H9 (cell line): ENCODE data around the gene TNK2. TPM values are rescaled to one million over a fixed set of nuclear protein-coding genes. Genes with fewer than 3 reads are reported as not detected.

Source experiments
- DNase-seq: peaks from one replicate; pipeline ENCODE4 v3.0.0-alpha.2; 2017
- H2AFZ ChIP-seq: one replicate; pipeline ENCODE4 v1.6.1; 2013; ENCODE audit warnings: mild to moderate bottlenecking, low read length, control low read depth, moderate library complexity
- H2AK5ac ChIP-seq: 2 replicates; pipeline ENCODE4 v1.6.1; 2013; ENCODE audit warnings: low read length, control low read depth, mixed read lengths; ENCODE audit not compliant: insufficient read length
- H2BK120ac ChIP-seq: one replicate; pipeline ENCODE4 v1.6.1; 2013; ENCODE audit warnings: low read depth, mild to moderate bottlenecking, low read length, control low read depth, inconsistent platforms; ENCODE audit not compliant: poor library complexity, severe bottlenecking
- H2BK12ac ChIP-seq: 2 replicates; pipeline ENCODE4 v1.6.1; 2013; ENCODE audit warnings: low read length, control low read depth, mixed read lengths, low read depth; ENCODE audit not compliant: insufficient read length
- H2BK15ac ChIP-seq: 2 replicates; pipeline ENCODE4 v1.6.1; 2013; ENCODE audit warnings: low read depth, low read length, control low read depth
- H2BK20ac ChIP-seq: one replicate; pipeline ENCODE4 v1.6.1; 2013; ENCODE audit warnings: low read depth, mild to moderate bottlenecking, low read length, control low read depth, inconsistent platforms; ENCODE audit not compliant: poor library complexity, severe bottlenecking
- H2BK5ac ChIP-seq: 2 replicates; pipeline ENCODE4 v1.6.1; 2013; ENCODE audit warnings: low read length, control low read depth, mixed read lengths; ENCODE audit not compliant: insufficient read length
- H3K14ac ChIP-seq: 2 replicates; pipeline ENCODE4 v1.6.1; 2013; ENCODE audit warnings: low read length, control low read depth; ENCODE audit not compliant: insufficient read depth
- H3K18ac ChIP-seq: 2 replicates; pipeline ENCODE4 v1.6.1; 2013; ENCODE audit warnings: low read depth, mild to moderate bottlenecking, mixed read lengths, low read length, control low read depth; ENCODE audit not compliant: insufficient read length
- H3K23ac ChIP-seq: 2 replicates; pipeline ENCODE4 v1.6.1; 2013; ENCODE audit warnings: low read length, control low read depth, mixed read lengths, low read depth; ENCODE audit not compliant: insufficient read length
- H3K23me2 ChIP-seq: 2 replicates; pipeline ENCODE4 v1.6.1; 2013; ENCODE audit warnings: low read depth, mild to moderate bottlenecking, mixed read lengths, low read length, control low read depth; ENCODE audit not compliant: insufficient read length, poor library complexity, severe bottlenecking
- H3K27ac ChIP-seq: 2 replicates; pipeline ENCODE4 v1.5.1; 2013; ENCODE audit warnings: low read length, control low read depth, mixed read lengths, low read depth; ENCODE audit not compliant: insufficient read length
- H3K27me3 ChIP-seq: 2 replicates; pipeline ENCODE4 v1.6.1; 2013; ENCODE audit warnings: low read length, control low read depth, inconsistent platforms; ENCODE audit not compliant: insufficient read depth
- H3K4ac ChIP-seq: 2 replicates; pipeline ENCODE4 v1.6.1; 2013; ENCODE audit warnings: low read depth, mild to moderate bottlenecking, control low read depth, inconsistent platforms, low read length, moderate library complexity
- H3K4me1 ChIP-seq: 2 replicates; pipeline ENCODE4 v1.6.1; 2013; ENCODE audit warnings: low read length, control low read depth, inconsistent platforms; ENCODE audit not compliant: insufficient read depth
- H3K4me2 ChIP-seq: 2 replicates; pipeline ENCODE4 v1.6.1; 2013; ENCODE audit warnings: low read length, control low read depth, mixed read lengths; ENCODE audit not compliant: insufficient read length, insufficient read depth
- H3K56ac ChIP-seq: 2 replicates; pipeline ENCODE4 v1.6.1; 2013; ENCODE audit warnings: low read depth, mild to moderate bottlenecking, mixed read lengths, low read length, control low read depth; ENCODE audit not compliant: insufficient read length
- H3K79me1 ChIP-seq: 2 replicates; pipeline ENCODE4 v1.6.1; 2013; ENCODE audit warnings: low read depth, mild to moderate bottlenecking, moderate library complexity, low read length, control low read depth, inconsistent platforms; ENCODE audit not compliant: insufficient read depth, poor library complexity, severe bottlenecking
- H3K79me2 ChIP-seq: 2 replicates; pipeline ENCODE4 v1.6.1; 2013; ENCODE audit warnings: low read length, control low read depth, inconsistent platforms; ENCODE audit not compliant: insufficient read depth
- H3K9ac ChIP-seq: 2 replicates; pipeline ENCODE4 v1.6.1; 2013; ENCODE audit warnings: low read length, control low read depth, mixed read lengths; ENCODE audit not compliant: insufficient read length; ENCODE audit errors: extremely low read depth
- H3K9me3 ChIP-seq: one replicate; pipeline ENCODE4 v1.6.1; 2013; ENCODE audit warnings: low read depth, low read length, inconsistent platforms; ENCODE audit not compliant: control insufficient read depth
- H3T11ph ChIP-seq: one replicate; pipeline ENCODE4 v1.6.1; 2013; ENCODE audit warnings: mild to moderate bottlenecking, low read length, control low read depth, inconsistent platforms
- H4K20me1 ChIP-seq: one replicate; pipeline ENCODE4 v1.6.1; 2013; ENCODE audit not compliant: control insufficient read depth, insufficient read length, insufficient read depth
- H4K5ac ChIP-seq: 2 replicates; pipeline ENCODE4 v1.6.1; 2013; ENCODE audit warnings: low read depth, mild to moderate bottlenecking, mixed read lengths, low read length, control low read depth; ENCODE audit not compliant: insufficient read length
- H4K8ac ChIP-seq: replicated peaks from 2 replicates; pipeline ENCODE4 v1.6.1; 2013; ENCODE audit warnings: low read length, control low read depth, mixed read lengths, low read depth; ENCODE audit not compliant: insufficient read length
- H4K91ac ChIP-seq: 2 replicates; pipeline ENCODE4 v1.6.1; 2013; ENCODE audit warnings: low read depth, mild to moderate bottlenecking, moderate library complexity, mixed read lengths, low read length, control low read depth; ENCODE audit not compliant: insufficient read length
- H3K27ac Mint-ChIP-seq, 3 experiments: 2 replicates in 2 of 3; 3 replicates in 1 of 3; pipeline ENCODE4 v1.8.0; 2020 to 2021; ENCODE audit warnings: mixed read lengths in 3 of 3, mild to moderate bottlenecking in 1 of 3, moderate library complexity in 1 of 3
- H3K27me3 Mint-ChIP-seq: 2 replicates; pipeline ENCODE4 v1.8.0; 2021; ENCODE audit warnings: low read depth, mild to moderate bottlenecking, moderate library complexity, mixed read lengths
- H3K36me3 Mint-ChIP-seq, 3 experiments: 2 replicates in 2 of 3; 3 replicates in 1 of 3; pipeline ENCODE4 v1.8.0; 2020 to 2021; ENCODE audit warnings: low read depth in 3 of 3, mixed read lengths in 3 of 3; ENCODE audit not compliant: insufficient read depth in 1 of 3
- H3K4me1 Mint-ChIP-seq, 2 experiments: 2 replicates each; pipeline ENCODE4 v1.8.0; 2020; ENCODE audit warnings: mixed read lengths in 2 of 2
- H3K4me3 Mint-ChIP-seq, 2 experiments: 2 replicates in 1 of 2; 3 replicates in 1 of 2; pipeline ENCODE4 v1.8.0; 2020 to 2021; ENCODE audit warnings: mild to moderate bottlenecking in 2 of 2, mixed read lengths in 2 of 2, moderate library complexity in 1 of 2
- H3K9me3 Mint-ChIP-seq, 2 experiments: 2 replicates in 1 of 2; 3 replicates in 1 of 2; pipeline ENCODE4 v1.8.0; 2020; ENCODE audit warnings: mild to moderate bottlenecking in 2 of 2, mixed read lengths in 2 of 2, moderate library complexity in 1 of 2
- WGBS: extraction: QIAGEN DNeasy Blood & Tissue Kit; methylation state at CpG from one replicate; pipeline ENCODE4 v1.1.7; 2013; ENCODE audit warnings: missing lambda C conversion rate, low lambda C conversion rate, mixed read lengths; ENCODE audit not compliant: insufficient read length; ENCODE audit errors: extremely low coverage; 5-methylcytosine and 5-hydroxymethylcytosine counted together
- total RNA-seq: library from RNA; stranded (reverse); gene quantifications from 2 replicates; pipeline ENCODE4 v1.2.1, GENCODE V29; 2021
- TF ChIP-seq, protein P1 (sequence below): fragments of 200-600 bp; sonication (generic); conservative IDR thresholded peaks from 3 replicates; pipeline ENCODE4 v1.8.0; 2021; ENCODE audit warnings: antibody characterized with exemption, mild to moderate bottlenecking

TNK2 gene
- total RNA-seq, 1 experiment from 2014 or later: 34.5 TPM

DNA sequence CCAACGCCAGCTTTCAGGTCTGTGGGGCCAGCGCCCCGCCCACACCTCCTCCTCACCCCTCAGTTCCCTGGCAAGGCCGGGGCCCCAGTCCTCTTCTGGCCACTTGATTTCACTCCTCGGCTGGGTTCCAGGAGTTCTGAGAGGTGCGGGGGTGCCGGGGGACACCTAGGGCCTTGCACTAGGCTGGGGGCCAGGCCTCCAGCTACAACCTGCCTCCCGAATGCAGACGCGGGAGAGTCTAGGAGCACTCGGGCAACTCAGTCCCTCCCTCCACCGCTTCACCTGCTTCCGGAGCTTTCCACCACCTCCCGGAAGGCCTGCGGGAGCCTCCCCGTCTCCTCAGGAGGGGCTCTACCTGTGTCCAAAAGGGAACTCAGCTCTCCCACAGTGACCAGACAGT, 35.6 kb downstream of the TNK2 start:
- no peak overlapping the region for H3K56ac ChIP-seq
- no peak overlapping the region for H4K5ac ChIP-seq
- no peak overlapping the region for H3K27ac ChIP-seq
- H4K8ac ChIP-seq: no peak overlapping the region
- no peak overlapping the region for H2BK120ac ChIP-seq
- H3K4me2 ChIP-seq: no peak overlapping the region
- WGBS: no CpG with 5 or more reads among the region's 16 CpGs
- H3K79me2 ChIP-seq: no peaks in the 10 kb centered on the region
- no peaks in the 10 kb centered on the region for H3K79me1 ChIP-seq
- H2BK5ac ChIP-seq: no peak overlapping the region
- H2BK20ac ChIP-seq: no peak overlapping the region
- no peak overlapping the region for H2BK15ac ChIP-seq
- Mint-ChIP-seq H3K27ac (peak overlapping the region in 2 of 3 experiments; percentile 24 to 77; a peak in 3 of 7 replicates), H3K4me3 (no peak overlapping the region), H3K4me1 (no peaks in the 10 kb centered on the region; a peak in 1 of 4 replicates), H3K27me3 (no peaks in the 10 kb centered on the region), H3K36me3 (peaks cover 0 to 19% (median 16%) of the 10 kb centered on the region in 3 experiments; a peak in 6 of 7 replicates), H3K9me3 (no peaks in the 10 kb centered on the region)
- H4K91ac ChIP-seq: no peak overlapping the region
- no peak overlapping the region for H2AFZ ChIP-seq
- peaks cover 2% of the 10 kb centered on the region for H4K20me1 ChIP-seq
- H3K9ac ChIP-seq: no peak overlapping the region
- H3K14ac ChIP-seq: no peak overlapping the region
- no peaks in the 10 kb centered on the region for H3K9me3 ChIP-seq
- H3K23me2 ChIP-seq: no peaks in the 10 kb centered on the region
- H2AK5ac ChIP-seq: no peak overlapping the region
- no peaks in the 10 kb centered on the region for H3K4me1 ChIP-seq
- TF ChIP-seq, protein P1, sequence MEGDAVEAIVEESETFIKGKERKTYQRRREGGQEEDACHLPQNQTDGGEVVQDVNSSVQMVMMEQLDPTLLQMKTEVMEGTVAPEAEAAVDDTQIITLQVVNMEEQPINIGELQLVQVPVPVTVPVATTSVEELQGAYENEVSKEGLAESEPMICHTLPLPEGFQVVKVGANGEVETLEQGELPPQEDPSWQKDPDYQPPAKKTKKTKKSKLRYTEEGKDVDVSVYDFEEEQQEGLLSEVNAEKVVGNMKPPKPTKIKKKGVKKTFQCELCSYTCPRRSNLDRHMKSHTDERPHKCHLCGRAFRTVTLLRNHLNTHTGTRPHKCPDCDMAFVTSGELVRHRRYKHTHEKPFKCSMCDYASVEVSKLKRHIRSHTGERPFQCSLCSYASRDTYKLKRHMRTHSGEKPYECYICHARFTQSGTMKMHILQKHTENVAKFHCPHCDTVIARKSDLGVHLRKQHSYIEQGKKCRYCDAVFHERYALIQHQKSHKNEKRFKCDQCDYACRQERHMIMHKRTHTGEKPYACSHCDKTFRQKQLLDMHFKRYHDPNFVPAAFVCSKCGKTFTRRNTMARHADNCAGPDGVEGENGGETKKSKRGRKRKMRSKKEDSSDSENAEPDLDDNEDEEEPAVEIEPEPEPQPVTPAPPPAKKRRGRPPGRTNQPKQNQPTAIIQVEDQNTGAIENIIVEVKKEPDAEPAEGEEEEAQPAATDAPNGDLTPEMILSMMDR: no peak
- no peak overlapping the region for H3T11ph ChIP-seq
- H3K27me3 ChIP-seq: no peaks in the 10 kb centered on the region
- no peak overlapping the region for H3K23ac ChIP-seq
- no peak overlapping the region for H3K18ac ChIP-seq
- no peak for DNase-seq
- H3K4ac ChIP-seq: no peak overlapping the region
- no peak overlapping the region for H2BK12ac ChIP-seq
